ENCODE measurements around the gene CCDC28B. TPM values are rescaled to one million over a fixed set of nuclear protein-coding genes. Genes with fewer than 3 reads are reported as not detected.

Gene CCDC28B
- total and polyA plus RNA-seq, 4 experiments from 2014 or later, result 4.2 to 8.6 (median 6.8) TPM

DNA sequence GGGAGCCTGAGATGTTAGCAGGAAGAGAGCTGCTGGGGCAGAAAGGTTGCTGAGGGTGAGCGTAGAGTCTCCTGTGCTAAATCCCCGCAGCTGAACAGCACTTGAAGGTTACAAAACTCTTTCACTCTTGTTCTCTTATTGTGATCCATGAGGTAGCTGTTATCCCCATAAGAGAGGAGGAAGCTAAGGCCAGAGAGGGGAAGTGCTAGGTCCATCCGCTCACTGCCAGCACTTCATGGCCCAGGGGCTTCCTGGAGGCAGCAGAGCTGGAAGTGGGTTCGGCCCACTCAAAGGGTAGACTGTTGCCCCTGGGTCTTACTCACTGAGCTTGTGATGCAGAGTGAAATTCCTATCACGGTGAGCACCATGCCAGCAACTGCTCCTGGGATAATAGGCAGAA, 16.2 kb downstream of the CCDC28B start:
- no peak overlapping the region for H3K27ac ChIP-seq (ENCODE audit: low read depth, low read length)
- intact Hi-C loops (cut with micrococcal nuclease), result no loop called here

DNA sequence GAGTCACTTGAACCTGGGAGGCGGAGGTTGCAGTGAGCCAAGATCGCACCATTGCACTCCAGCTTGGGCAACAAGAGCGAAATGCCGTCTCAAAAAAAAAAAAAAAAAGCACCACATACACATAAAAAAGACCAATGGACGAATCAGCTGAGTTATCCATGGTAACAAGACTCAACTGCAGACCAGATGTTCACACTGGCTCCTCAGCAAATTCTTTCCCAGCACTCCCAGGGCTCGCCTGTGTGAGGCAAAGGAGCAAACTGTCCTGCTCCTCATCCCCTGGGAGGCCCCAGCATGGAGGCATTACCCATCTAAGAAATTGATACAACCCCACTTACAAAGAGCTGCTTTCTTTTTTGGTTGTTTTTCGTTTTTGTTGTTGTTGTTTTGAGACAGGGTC, 18.6 kb downstream of the CCDC28B start:
- no peak for DNase-seq
- Histone ChIP-seq H3K27me3 (ENCODE audit: insufficient read depth, low read length) (no peaks in the 10 kb centered on the region), H3K27ac (ENCODE audit: low read depth, low read length) (no peak overlapping the region), H3K9me3 (ENCODE audit: control insufficient read depth in 1 of 2, low read length in 2 of 2) (no peaks in the 10 kb centered on the region), H3K4me1 (ENCODE audit: insufficient read depth, low read length) (peaks cover 40% of the 10 kb centered on the region), H3K4me3 (ENCODE audit: low read length in 2 of 2) (no peak overlapping the region), H3K36me3 (ENCODE audit: insufficient read depth, low read length) (peaks cover 9% of the 10 kb centered on the region)
- CTCF ChIA-PET (ENCODE audit: partially characterized antibody), result interaction anchor here (0.7 to 2.6 kb wide), 7 partner anchors 21 to 154 kb away, joined by 3 to 7 read pairs (median 3); partner anchors contain the start of gene KPNA6
- Mint-ChIP-seq H3K9me3 (peaks cover 0 to 2% (median 0%) of the 10 kb centered on the region in 8 donors), H3K27me3 (no peaks in the 10 kb centered on the region), H3K4me3 (no peak overlapping the region), H3K36me3 (peaks cover 7 to 44% of the 10 kb centered on the region in 2 donors), H3K4me1 (peaks cover 20 to 69% (median 46%) of the 10 kb centered on the region in 4 donors), H3K27ac (peak overlapping the region in 3 of 7 donors; percentile 13 to 53 (median 42))
- POLR2A ChIA-PET (ENCODE audit: partially characterized antibody), result interaction anchor here (1.2 kb wide), 1 partner anchor 117 kb away, joined by 4 read pairs; the partner anchor contains the start of gene MARCKSL1
- intact Hi-C loops (cut with micrococcal nuclease), result no loop called here

More for the DNA sequence above, 16.2 kb downstream of the CCDC28B start:
- Histone ChIP-seq H3K4me1 (ENCODE audit: insufficient read depth, low read length) (peaks cover 24% of the 10 kb centered on the region), H3K9me3 (ENCODE audit: control insufficient read depth in 1 of 2, low read length in 2 of 2) (no peaks in the 10 kb centered on the region), H3K36me3 (ENCODE audit: insufficient read depth, low read length) (peaks cover 4% of the 10 kb centered on the region), H3K4me3 (ENCODE audit: low read length in 2 of 2) (no peak overlapping the region), H3K27me3 (ENCODE audit: insufficient read depth, low read length) (no peaks in the 10 kb centered on the region)
- no peak for DNase-seq
- Mint-ChIP-seq H3K36me3 (peaks cover 4 to 26% of the 10 kb centered on the region in 2 donors), H3K9me3 (no peaks in the 10 kb centered on the region), H3K27me3 (no peaks in the 10 kb centered on the region), H3K4me1 (peaks cover 18 to 44% (median 30%) of the 10 kb centered on the region in 4 donors), H3K27ac (peak overlapping the region in 5 of 7 donors; percentile 61 to 90 (median 72)), H3K4me3 (peak overlapping the region in 3 of 8 donors; percentile 29 to 66 (median 45))
- POLR2A ChIA-PET (ENCODE audit: partially characterized antibody), result interaction anchor here (0.5 to 4.1 kb wide), 16 partner anchors 11 to 156 kb away, joined by 3 to 29 read pairs (median 8); partner anchors contain the start of genes CCDC28B, HDAC1, IQCC and MARCKSL1
- CTCF ChIA-PET (ENCODE audit: partially characterized antibody), result interaction anchor here (0.6 to 5.8 kb wide), 45 partner anchors 10 to 204 kb away, joined by 3 to 87 read pairs (median 10); partner anchors contain the start of genes BSDC1, CCDC28B, FAM167B and HDAC1

DNA sequence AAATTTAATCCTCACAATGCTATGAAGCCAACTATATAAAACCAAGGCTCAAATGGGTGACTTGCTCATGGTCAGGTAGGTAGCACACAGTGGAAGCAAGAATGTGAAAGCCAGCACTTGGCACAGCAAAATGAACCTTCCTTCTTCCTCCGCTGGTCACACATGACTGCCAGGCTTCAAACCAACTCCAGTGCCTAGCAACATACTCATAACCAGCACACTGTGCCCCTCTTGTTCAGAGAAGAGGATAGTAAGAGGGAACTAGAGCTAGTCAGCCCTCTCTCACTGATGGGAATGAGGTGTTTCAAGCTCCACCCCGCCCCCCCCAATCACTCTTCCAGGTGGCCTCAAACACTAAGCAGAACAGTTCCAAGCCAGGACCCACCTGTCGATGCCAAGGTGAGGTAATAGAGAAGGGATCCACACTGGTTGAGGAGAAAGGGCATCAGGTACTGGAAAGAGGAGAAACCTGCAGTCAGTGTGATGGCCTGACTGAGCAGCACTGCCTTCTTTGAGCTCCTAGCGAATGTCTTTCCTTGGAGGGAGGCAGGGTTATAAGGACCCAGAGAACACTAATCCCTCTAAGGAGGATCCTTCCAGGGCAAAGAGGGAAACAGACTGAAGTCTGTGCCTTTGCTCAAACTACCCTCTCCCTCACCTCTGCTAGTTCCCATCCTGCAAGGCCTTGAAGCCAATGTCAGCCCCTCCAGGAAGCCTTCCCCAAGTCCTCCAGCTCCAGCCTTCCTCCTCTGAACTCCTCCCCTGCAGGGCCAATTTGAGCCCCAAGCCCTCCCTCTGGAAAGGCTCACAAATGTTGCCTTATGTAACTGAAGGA, 20.6 kb downstream of the CCDC28B start:
- intact Hi-C loops (cut with micrococcal nuclease), result no loop called here
- H3K36me3 ChIP-seq (ENCODE audit: insufficient read depth, low read length), result peaks cover 14% of the 10 kb centered on the region
- peak overlapping the region; percentile 99 for H3K27ac ChIP-seq (ENCODE audit: low read depth, low read length)
- peaks cover 37% of the 10 kb centered on the region for H3K4me1 ChIP-seq (ENCODE audit: insufficient read depth, low read length)
- Mint-ChIP-seq H3K9me3 (peaks cover 0 to 3% (median 0%) of the 10 kb centered on the region in 8 donors), H3K27ac (peak overlapping the region; percentile 99 to 100 (median 99)), H3K4me1 (peaks cover 24 to 69% (median 44%) of the 10 kb centered on the region in 4 donors), H3K36me3 (peaks cover 12 to 46% of the 10 kb centered on the region in 2 donors), H3K4me3 (peak overlapping the region; percentile 95 to 99 (median 97)), H3K27me3 (no peaks in the 10 kb centered on the region)
- H3K4me3 ChIP-seq (ENCODE audit: low read length in 2 of 2), result peak overlapping the region in 1 of 2 donors; percentile 97
- ChIA-PET CTCF (ENCODE audit: partially characterized antibody) (interaction anchor here (0.5 to 2.6 kb wide), 3 partner anchors 11 to 152 kb away, joined by 3 to 7 read pairs (median 5); no protein-coding TSS in a partner anchor), POLR2A (ENCODE audit: partially characterized antibody) (interaction anchor here (0.7 to 4.1 kb wide), 10 partner anchors 11 to 120 kb away, joined by 3 to 24 read pairs (median 3); partner anchors contain the start of genes CCDC28B, HDAC1 and MARCKSL1)
- no peaks in the 10 kb centered on the region for H3K27me3 ChIP-seq (ENCODE audit: insufficient read depth, low read length)
- no peak for DNase-seq
- H3K9me3 ChIP-seq (ENCODE audit: control insufficient read depth in 1 of 2, low read length in 2 of 2), result no peaks in the 10 kb centered on the region

DNA sequence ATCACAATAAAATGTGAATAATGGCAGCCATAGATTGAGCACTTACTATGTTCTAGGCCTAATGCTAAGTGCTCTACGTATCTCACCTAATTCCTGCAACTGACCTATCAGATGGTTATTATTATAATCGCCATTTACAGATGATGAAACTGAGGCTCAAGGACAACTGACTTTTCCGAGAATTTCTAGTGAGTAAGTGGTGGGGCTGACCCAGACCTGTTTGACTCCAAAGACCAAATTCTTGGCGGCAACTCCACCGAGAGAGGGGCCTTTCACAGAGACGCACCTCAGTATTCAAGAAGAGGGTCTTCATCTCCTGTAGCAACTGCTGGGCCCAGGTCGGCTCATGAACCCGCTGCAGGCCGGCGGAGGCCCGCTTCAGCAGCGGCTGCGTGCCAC, 21.2 kb downstream of the CCDC28B start:
- Mint-ChIP-seq H3K9me3 (peaks cover 0 to 3% (median 0%) of the 10 kb centered on the region in 8 donors), H3K27ac (peak overlapping the region; percentile 99 to 100 (median 99)), H3K36me3 (peaks cover 12 to 46% of the 10 kb centered on the region in 2 donors), H3K4me3 (peak overlapping the region; percentile 95 to 99 (median 97)), H3K4me1 (peaks cover 23 to 62% (median 38%) of the 10 kb centered on the region in 4 donors), H3K27me3 (no peaks in the 10 kb centered on the region)
- peak overlapping the region; percentile 96 to 97 for H3K4me3 ChIP-seq (ENCODE audit: low read length in 2 of 2)
- H3K27ac ChIP-seq (ENCODE audit: low read depth, low read length), result peak overlapping the region; percentile 99
- H3K9me3 ChIP-seq (ENCODE audit: control insufficient read depth in 1 of 2, low read length in 2 of 2), result no peaks in the 10 kb centered on the region
- DNase-seq, result no peak
- CTCF ChIA-PET (ENCODE audit: partially characterized antibody), result no interaction called here
- peaks cover 18% of the 10 kb centered on the region for H3K36me3 ChIP-seq (ENCODE audit: insufficient read depth, low read length)
- intact Hi-C loops (cut with micrococcal nuclease), result no loop called here
- no peaks in the 10 kb centered on the region for H3K27me3 ChIP-seq (ENCODE audit: insufficient read depth, low read length)
- POLR2A ChIA-PET (ENCODE audit: partially characterized antibody), result interaction anchor here (1.0 to 4.1 kb wide), 7 partner anchors 19 to 119 kb away, joined by 3 to 24 read pairs (median 4); partner anchors contain the start of genes HDAC1 and MARCKSL1
- H3K4me1 ChIP-seq (ENCODE audit: insufficient read depth, low read length), result peaks cover 31% of the 10 kb centered on the region

DNA sequence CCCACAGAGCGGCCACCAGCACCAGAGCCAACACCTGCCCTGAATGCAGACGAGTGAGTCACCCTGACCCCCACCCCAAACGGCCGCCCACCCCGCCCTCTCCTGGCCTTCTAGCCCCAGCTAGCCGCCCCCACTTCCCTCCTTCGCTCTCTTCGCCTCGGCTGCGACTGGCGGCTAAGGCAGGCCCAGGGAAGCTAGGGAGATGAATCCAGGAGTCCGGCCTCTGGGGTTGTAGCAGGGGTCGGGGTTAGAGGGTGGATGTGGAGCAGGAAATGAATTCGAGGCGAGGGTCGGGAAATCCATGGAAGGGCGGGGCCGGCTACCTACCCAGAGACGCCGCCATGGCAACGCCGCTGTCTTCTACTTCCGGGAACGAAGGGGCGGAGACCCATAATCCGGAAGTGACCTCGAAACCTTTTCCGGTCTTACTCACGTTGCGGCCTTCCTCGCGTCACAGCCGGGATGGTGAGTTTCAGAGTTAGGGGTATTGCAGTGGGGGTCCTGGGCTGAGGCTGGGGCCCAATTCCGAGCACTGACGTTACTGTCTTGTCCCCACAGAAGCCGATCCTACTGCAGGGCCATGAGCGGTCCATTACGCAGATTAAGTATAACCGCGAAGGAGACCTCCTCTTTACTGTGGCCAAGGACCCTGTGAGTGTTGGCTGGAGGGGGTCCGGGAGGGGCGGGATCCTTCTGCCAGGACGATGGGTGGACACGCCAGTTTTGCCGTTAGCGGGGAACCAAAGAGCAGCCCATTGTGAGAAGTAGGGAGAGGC, 21.8 kb downstream of the CCDC28B start, which contains the start of the genes EIF3I and TMEM234:
EIF3I (plus strand) TSS at position 428 of the 776 bp plus-strand sequence; CDS start at position 463, 35 bp downstream.
TMEM234 (minus strand) TSS at position 374 of the 776 bp plus-strand sequence; CDS start at position 343, 31 bp downstream.
- Mint-ChIP-seq H3K36me3 (peaks cover 12 to 41% of the 10 kb centered on the region in 2 donors), H3K4me1 (peaks cover 23 to 59% (median 38%) of the 10 kb centered on the region in 4 donors), H3K9me3 (peaks cover 0 to 3% (median 0%) of the 10 kb centered on the region in 8 donors), H3K27ac (peak within 1 kb of the TSS; percentile 99 to 100 (median 99)), H3K27me3 (no peaks in the 10 kb centered on the region), H3K4me3 (peak within 1 kb of the TSS; percentile 95 to 99 (median 97))
- DNase-seq, result peak; percentile 89 to 96 (median 91)
- Histone ChIP-seq H3K27ac (ENCODE audit: low read depth, low read length) (peak within 1 kb of the TSS; percentile 99), H3K4me1 (ENCODE audit: insufficient read depth, low read length) (peaks cover 30% of the 10 kb centered on the region), H3K4me3 (ENCODE audit: low read length in 2 of 2) (peak within 1 kb of the TSS; percentile 96 to 97), H3K36me3 (ENCODE audit: insufficient read depth, low read length) (peaks cover 18% of the 10 kb centered on the region), H3K27me3 (ENCODE audit: insufficient read depth, low read length) (no peaks in the 10 kb centered on the region), H3K9me3 (ENCODE audit: control insufficient read depth in 1 of 2, low read length in 2 of 2) (no peaks in the 10 kb centered on the region)
- ChIA-PET CTCF (ENCODE audit: partially characterized antibody) (no interaction called here), POLR2A (ENCODE audit: partially characterized antibody) (interaction anchor here (1.0 to 4.1 kb wide), 7 partner anchors 18 to 119 kb away, joined by 3 to 24 read pairs (median 4); partner anchors contain the start of genes HDAC1 and MARCKSL1)
- intact Hi-C loops (cut with micrococcal nuclease), result loop anchor here (1.0 to 2.0 kb wide), 3 partner anchors 17 to 69 kb away; partner anchors contain the start of genes IQCC and LCK

DNA sequence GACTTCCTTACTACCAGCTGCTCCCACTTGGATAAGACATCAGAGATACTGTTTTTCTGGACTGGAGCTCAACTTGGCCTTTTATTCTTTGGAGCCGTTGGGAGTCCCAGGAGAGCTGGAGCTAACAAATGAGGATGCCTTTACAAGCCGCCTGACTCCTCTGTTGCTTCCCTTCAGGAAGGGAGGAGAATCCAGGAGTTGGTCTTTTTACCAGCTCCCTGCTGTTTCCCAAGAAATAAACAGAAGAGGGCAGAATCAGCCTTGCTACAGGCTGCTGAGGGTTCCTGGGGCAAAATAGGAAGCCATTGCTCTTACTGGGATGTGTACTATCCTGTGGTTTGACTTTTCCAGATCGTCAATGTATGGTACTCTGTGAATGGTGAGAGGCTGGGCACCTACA, 23.3 kb downstream of the CCDC28B start:
- H3K4me3 Mint-ChIP-seq, result peak overlapping the region; percentile 75 to 99 (median 97)
- peaks cover 27 to 54% of the 10 kb centered on the region in 2 donors for H3K36me3 Mint-ChIP-seq
- Histone ChIP-seq H3K36me3 (ENCODE audit: insufficient read depth, low read length) (peaks cover 33% of the 10 kb centered on the region), H3K4me1 (ENCODE audit: insufficient read depth, low read length) (peaks cover 30% of the 10 kb centered on the region), H3K4me3 (ENCODE audit: low read length in 2 of 2) (no peak overlapping the region), H3K9me3 (ENCODE audit: control insufficient read depth in 1 of 2, low read length in 2 of 2) (no peaks in the 10 kb centered on the region), H3K27ac (ENCODE audit: low read depth, low read length) (peak overlapping the region; percentile 99), H3K27me3 (ENCODE audit: insufficient read depth, low read length) (no peaks in the 10 kb centered on the region)
- no peaks in the 10 kb centered on the region for H3K27me3 Mint-ChIP-seq
- H3K27ac Mint-ChIP-seq, result peak overlapping the region; percentile 86 to 100 (median 99)
- intact Hi-C loops (cut with micrococcal nuclease), result loop anchor here (2.0 kb wide), 2 partner anchors 27 to 67 kb away; partner anchors contain the start of gene LCK
- ChIA-PET CTCF (ENCODE audit: partially characterized antibody) (interaction anchor here (0.8 to 2.4 kb wide), 6 partner anchors 8 to 148 kb away, joined by 3 to 23 read pairs (median 5); no protein-coding TSS in a partner anchor), POLR2A (ENCODE audit: partially characterized antibody) (interaction anchor here (0.7 to 4.1 kb wide), 11 partner anchors 16 to 170 kb away, joined by 3 to 24 read pairs (median 4); partner anchors contain the start of genes BSDC1, HDAC1, LCK and MARCKSL1)
- no peak for DNase-seq
- peaks cover 27 to 63% (median 37%) of the 10 kb centered on the region in 4 donors for H3K4me1 Mint-ChIP-seq
- H3K9me3 Mint-ChIP-seq, result peaks cover 0 to 3% (median 0%) of the 10 kb centered on the region in 8 donors

Measured in CD4-positive, alpha-beta memory T cell (primary cell).